Prostate gland (tissue), 2 donors: ENCODE data around the gene NAV2. TPM values are rescaled to one million over a fixed set of nuclear protein-coding genes. Genes with fewer than 3 reads are reported as not detected.

ENCODE experiments used
- DNase-seq: peaks from one replicate; pipeline ENCODE4 v3.0.0-alpha.2; 2019; ENCODE audit warnings: low spot score
- H3K27ac ChIP-seq, 2 donors: fragments of 200-600 bp; sonication (generic); 2 replicates each; pipeline ENCODE4 v1.5.1; 2017 to 2019
- H3K27me3 ChIP-seq: fragments of 200-600 bp; sonication (generic); replicated peaks from 2 replicates; pipeline ENCODE4 v1.5.1; 2019; ENCODE audit not compliant: insufficient read depth
- H3K36me3 ChIP-seq, 2 donors: fragments of 200-600 bp; sonication (generic); 1 replicate in 1 of 2; 2 replicates in 1 of 2; pipeline versions ENCODE4 v1.5.1 to v1.8.1; 2017 to 2019
- H3K4me1 ChIP-seq: fragments of 200-600 bp; sonication (generic); replicated peaks from 2 replicates; pipeline ENCODE4 v1.5.1; 2019
- H3K4me3 ChIP-seq, 2 donors: fragments of 200-600 bp; sonication (generic); 2 replicates each; pipeline ENCODE4 v1.5.1; 2017 to 2019
- H3K9me3 ChIP-seq: fragments of 200-600 bp; sonication (generic); 2 replicates; pipeline ENCODE4 v1.5.1; 2017
- CTCF ChIP-seq, 4 experiments: fragments of 200-600 bp in 2 of 4; fragments of 450-650 bp in 2 of 4; sonication (generic) in 2 of 4; IDR thresholded peaks; 1 replicate in 3 of 4; 2 replicates in 1 of 4; pipeline ENCODE4 v1.5.1; 2016 to 2019; ENCODE audit warnings: antibody characterized with exemption in 4 of 4, mild to moderate bottlenecking in 2 of 4, moderate library complexity in 2 of 4
- POLR2A ChIP-seq: fragments of 450-650 bp; IDR thresholded peaks from one replicate; pipeline ENCODE4 v1.6.1; 2016; ENCODE audit warnings: antibody characterized with exemption, mild to moderate bottlenecking
- POLR2AphosphoS5 ChIP-seq: sonication (generic); formaldehyde crosslinking; IDR thresholded peaks from one replicate; pipeline ENCODE4 v1.6.1; 2017; ENCODE audit warnings: antibody characterized with exemption
- WGBS: methylation state at CpG from one replicate; pipeline ENCODE4 v1.1.5; 2018; 5-methylcytosine and 5-hydroxymethylcytosine counted together
- intact Hi-C: fragments of 100-400 bp; cut with DNase I; formaldehyde crosslinking; loops from one replicate; pipeline ENCODE4 v1.14.2; 2022
- total RNA-seq, 2 donors: library from RNA; depleted of rRNA; stranded (reverse); fragments of >200 nt; gene quantifications; one replicate each; pipeline ENCODE4 v1.1.0, GENCODE V29; 2016

Gene NAV2
- total RNA-seq, 2 donors from 2014 or later, result 17.1 to 26.6 TPM

GRCh38 chr11:20070459-20070858 is 357.8 kb downstream of the NAV2 start:
- Histone ChIP-seq H3K36me3 (no peaks in the 10 kb centered on the region), H3K27me3 (peaks cover 4% of the 10 kb centered on the region), H3K4me1 (no peaks in the 10 kb centered on the region), H3K4me3 (no peak overlapping the region), H3K27ac (no peak overlapping the region), H3K9me3 (no peaks in the 10 kb centered on the region)
- TF ChIP-seq POLR2AphosphoS5 (peak; percentile 86), CTCF (IDR thresholded peaks at IDR 0.05) (no peak)
- peak; percentile 34 for DNase-seq
- WGBS, result 29% methylated on average over 3 of the region's 3 CpGs
- intact Hi-C loops, result no loop called here

GRCh38 chr11:20075627-20076026 is 363.0 kb downstream of the NAV2 start:
- DNase-seq, result no peak
- TF ChIP-seq POLR2AphosphoS5 (no peak), CTCF (IDR thresholded peaks at IDR 0.05) (no peak), POLR2A (no peak)
- 85% methylated on average over 4 of the region's 4 CpGs for WGBS
- Histone ChIP-seq H3K27me3 (peaks cover 4% of the 10 kb centered on the region), H3K4me1 (no peaks in the 10 kb centered on the region), H3K9me3 (no peaks in the 10 kb centered on the region), H3K4me3 (no peak overlapping the region), H3K36me3 (no peaks in the 10 kb centered on the region), H3K27ac (no peak overlapping the region)
- intact Hi-C loops, result no loop called here

- Histone ChIP-seq H3K36me3 (no peaks in the 10 kb centered on the region), H3K27ac (no peak overlapping the region), H3K4me3 (no peak overlapping the region), H3K4me1 (no peaks in the 10 kb centered on the region), H3K9me3 (no peaks in the 10 kb centered on the region), H3K27me3 (peaks cover 4% of the 10 kb centered on the region)
- no peak for DNase-seq
- 94% methylated on average over 7 of the region's 7 CpGs for WGBS
- TF ChIP-seq POLR2A (no peak), CTCF (IDR thresholded peaks at IDR 0.05) (no peak), POLR2AphosphoS5 (no peak)
- intact Hi-C loops, result no loop called here
Observed at GRCh38 chr11:20078846-20079245, 366.2 kb downstream of the NAV2 start.

- 84% methylated on average over 8 of the region's 9 CpGs for WGBS
Observed at GRCh38 chr11:20080032-20080685, 367.5 kb downstream of the NAV2 start.

More at GRCh38 chr11:20080032-20080685, 367.5 kb downstream of the NAV2 start:
- no peak overlapping the region for H3K27ac ChIP-seq
- peaks cover 4% of the 10 kb centered on the region for H3K27me3 ChIP-seq
- no peak for DNase-seq
- TF ChIP-seq CTCF (IDR thresholded peaks at IDR 0.05) (no peak), POLR2AphosphoS5 (no peak), POLR2A (no peak)
- no peaks in the 10 kb centered on the region for H3K36me3 ChIP-seq
- H3K9me3 ChIP-seq, result no peaks in the 10 kb centered on the region
- no peaks in the 10 kb centered on the region for H3K4me1 ChIP-seq
- intact Hi-C loops, result no loop called here
- no peak overlapping the region for H3K4me3 ChIP-seq
